GM19328 (cell line): Measurements from ENCODE around the gene LAPTM5.
"Not testable (repeated sequence)": the region's sequence is repeated elsewhere in the genome, so short reads cannot be mapped to it uniquely, and the experiment has no call there.

Source experiments
- ATAC-seq: cut with Tn5 transposase; IDR thresholded peaks from one replicate; pipeline ENCODE4 v1.9.1; 2021; ENCODE audit warnings: mild to moderate bottlenecking, moderate library complexity; ENCODE audit not compliant: unreplicated experiment

Gene LAPTM5

GRCh38 chr1:30773722-30774358, 16.3 kb upstream of the LAPTM5 start:
- no peak for ATAC-seq

GRCh38 chr1:30771005-30771404, 13.4 kb upstream of the LAPTM5 start:
- no peak for ATAC-seq

- ATAC-seq: no peak
Observed at GRCh38 chr1:30770150-30770549, 12.6 kb upstream of the LAPTM5 start.

GRCh38 chr1:30768830-30769718, 11.5 kb upstream of the LAPTM5 start:
- no peak for ATAC-seq

GRCh38 chr1:30768159-30768829, 10.7 kb upstream of the LAPTM5 start:
- ATAC-seq: no peak

GRCh38 chr1:30766948-30767347, 9.4 kb upstream of the LAPTM5 start:
- ATAC-seq: not testable (repeated sequence)

GRCh38 chr1:30765556-30766434, 8.2 kb upstream of the LAPTM5 start:
- no peak for ATAC-seq

GRCh38 chr1:30764939-30765555, 7.5 kb upstream of the LAPTM5 start:
- ATAC-seq: no peak

- no peak for ATAC-seq
Observed at GRCh38 chr1:30764396-30764795, 6.8 kb upstream of the LAPTM5 start.

- ATAC-seq: no peak
Observed at GRCh38 chr1:30763651-30764248, 6.2 kb upstream of the LAPTM5 start.

- no peak for ATAC-seq
Observed at GRCh38 chr1:30762930-30763650, 5.5 kb upstream of the LAPTM5 start.

- no peak for ATAC-seq
Observed at GRCh38 chr1:30762152-30762929, 4.8 kb upstream of the LAPTM5 start.

- ATAC-seq: no peak
Observed at GRCh38 chr1:30761381-30762151, 4.0 kb upstream of the LAPTM5 start.

- ATAC-seq: no peak
Observed at GRCh38 chr1:30760596-30761324, 3.2 kb upstream of the LAPTM5 start.

GRCh38 chr1:30759718-30760281, 2.2 kb upstream of the LAPTM5 start:
- ATAC-seq: no peak

GRCh38 chr1:30758785-30759380, 1.3 kb upstream of the LAPTM5 start:
- no peak for ATAC-seq
